ENCODE results near the gene NDRG4.
A peak's percentile ranks its signal among the peaks of the same experiment; 100 is the strongest.
"Not testable (repeated sequence)": the region's sequence is repeated elsewhere in the genome, so short reads cannot be mapped to it uniquely, and the experiment has no call there.

NDRG4 gene

DNA sequence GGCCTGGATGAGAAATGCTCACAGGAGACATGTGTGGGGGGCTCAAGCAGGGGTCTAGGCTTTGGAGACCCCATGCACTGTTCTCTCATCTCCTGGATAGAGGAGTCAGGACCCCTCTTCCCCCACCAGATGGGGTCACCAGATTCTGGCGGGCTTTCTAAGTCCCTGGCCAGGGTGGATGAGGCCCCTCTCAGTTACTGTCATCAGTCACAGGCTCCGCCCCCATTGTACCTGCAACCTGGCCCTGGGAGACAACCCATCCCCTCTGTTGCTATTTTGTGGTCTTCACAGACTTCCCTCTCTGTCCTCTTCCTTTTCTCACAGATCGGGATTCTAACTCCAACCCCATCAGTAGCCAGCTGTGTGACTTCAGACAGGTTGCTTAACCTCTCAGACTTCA is 33.5 kb upstream of the NDRG4 start:
- no peak for DNase-seq

DNA sequence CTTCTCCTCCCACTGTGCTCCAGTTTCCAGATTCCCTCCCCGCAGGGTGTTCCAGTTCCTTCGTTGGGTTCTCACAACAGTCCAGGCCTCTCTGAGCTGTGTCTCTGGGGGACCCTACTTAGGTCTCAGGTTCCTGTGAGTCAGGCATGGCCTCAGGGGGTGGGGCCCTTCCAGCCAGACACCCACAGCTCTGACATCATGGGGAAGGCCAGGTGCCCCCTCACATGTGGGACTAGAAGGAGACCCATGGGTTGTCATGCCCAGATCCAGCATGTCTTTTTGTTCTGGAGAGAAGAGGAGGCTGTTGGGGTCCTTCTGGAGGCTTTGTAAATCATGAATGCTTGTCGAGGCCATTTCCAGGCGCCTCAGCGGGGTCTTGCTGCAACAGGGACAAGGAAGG is 32.0 kb upstream of the NDRG4 start:
- DNase-seq, result no peak

DNA sequence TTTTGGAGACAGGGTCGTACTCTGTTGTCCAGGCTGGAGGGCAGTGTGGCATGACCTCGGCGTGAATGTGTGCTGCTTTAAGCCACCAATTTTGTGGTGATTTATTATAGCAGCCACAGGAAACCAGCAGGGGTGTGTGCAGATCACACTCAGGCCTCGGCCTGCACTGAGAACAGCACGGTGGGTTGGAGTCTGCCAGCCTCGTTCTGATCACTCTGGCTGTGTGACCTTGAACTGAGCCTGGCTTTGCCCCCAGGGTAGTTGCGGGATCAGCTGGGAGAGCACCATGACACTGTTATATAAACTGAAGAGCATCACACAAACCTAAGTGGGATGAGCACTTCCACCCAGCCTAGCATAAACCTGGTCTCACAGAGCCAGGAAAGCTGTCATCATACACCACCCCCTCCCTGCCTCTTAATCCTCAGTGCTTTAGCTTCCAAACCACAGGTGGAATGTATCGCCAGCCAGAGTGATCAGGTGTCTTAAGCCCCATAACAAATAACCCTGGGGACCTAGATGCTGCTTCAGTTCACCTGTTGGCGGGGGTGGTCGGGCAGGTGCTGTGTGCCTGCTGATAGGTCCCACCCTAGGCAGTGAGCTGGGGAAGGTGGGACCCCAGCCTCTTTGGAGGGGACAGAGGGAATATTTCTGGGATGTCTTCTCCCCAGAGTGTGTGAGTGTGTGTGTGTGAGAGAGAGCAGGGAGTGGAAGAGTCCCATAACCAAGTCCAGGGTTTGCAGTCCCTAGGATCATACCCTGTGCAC is 28.6 kb upstream of the NDRG4 start:
- no peak for DNase-seq

DNA sequence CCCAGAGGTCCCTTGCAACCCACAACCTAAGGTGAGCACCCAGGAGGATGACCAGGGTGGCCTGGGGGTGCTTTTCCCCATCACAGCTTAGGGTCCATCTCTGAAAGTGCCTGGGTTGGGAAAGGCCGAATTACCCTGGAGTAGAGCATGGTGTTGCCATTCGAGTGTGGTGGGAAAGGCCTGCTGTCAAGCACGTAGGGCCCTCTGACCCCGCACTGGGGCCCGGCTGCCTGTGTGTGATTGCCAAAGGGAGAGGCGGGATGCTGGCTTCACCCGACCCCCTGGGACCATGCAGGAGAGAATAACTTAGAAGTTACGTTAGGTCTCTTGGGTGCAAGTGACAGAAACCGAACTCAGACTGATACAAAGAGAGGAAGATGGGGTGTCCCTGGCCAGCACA is 27.7 kb upstream of the NDRG4 start:
- DNase-seq, result no peak

DNA sequence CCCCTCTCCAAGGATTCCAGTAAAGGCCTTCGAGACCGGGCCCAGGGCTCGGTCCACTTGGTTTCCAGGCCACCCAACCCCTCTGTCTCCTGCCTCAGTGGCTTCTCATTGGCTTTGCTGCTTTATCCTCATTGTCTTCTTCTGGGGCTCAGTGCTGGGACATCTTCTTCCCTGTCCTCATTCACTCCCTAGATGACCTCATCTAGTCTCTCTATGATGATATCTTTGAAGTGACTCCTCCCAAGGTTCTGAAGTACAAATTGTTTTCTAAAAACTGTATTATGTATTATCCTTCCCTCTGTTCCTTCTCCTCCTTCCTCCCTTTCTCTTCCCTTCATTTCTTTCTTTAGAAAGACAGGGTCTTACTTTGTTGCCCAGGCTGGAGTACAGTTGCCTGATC is 27.1 kb upstream of the NDRG4 start:
- no peak for DNase-seq

DNA sequence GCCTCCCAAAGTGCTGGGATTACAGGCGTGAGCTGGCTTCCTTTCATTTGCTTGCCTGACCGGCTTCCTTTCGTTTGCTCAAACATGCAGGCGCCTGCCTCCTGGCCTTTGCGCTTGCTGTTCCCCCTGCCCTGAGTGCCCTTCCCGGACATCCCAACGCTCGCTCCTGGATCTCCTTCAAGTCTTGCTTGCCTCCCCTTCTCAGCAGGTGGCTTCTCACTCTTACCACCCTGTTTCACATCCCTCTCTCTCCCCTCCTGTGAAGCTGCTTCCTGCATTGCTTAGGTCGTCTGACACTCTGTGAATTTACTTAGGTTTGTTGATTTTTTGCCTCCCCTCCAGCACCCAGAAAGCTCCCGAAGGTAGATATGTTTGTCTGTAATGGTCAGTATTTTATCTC is 25.6 kb upstream of the NDRG4 start:
- DNase-seq, result no peak

DNA sequence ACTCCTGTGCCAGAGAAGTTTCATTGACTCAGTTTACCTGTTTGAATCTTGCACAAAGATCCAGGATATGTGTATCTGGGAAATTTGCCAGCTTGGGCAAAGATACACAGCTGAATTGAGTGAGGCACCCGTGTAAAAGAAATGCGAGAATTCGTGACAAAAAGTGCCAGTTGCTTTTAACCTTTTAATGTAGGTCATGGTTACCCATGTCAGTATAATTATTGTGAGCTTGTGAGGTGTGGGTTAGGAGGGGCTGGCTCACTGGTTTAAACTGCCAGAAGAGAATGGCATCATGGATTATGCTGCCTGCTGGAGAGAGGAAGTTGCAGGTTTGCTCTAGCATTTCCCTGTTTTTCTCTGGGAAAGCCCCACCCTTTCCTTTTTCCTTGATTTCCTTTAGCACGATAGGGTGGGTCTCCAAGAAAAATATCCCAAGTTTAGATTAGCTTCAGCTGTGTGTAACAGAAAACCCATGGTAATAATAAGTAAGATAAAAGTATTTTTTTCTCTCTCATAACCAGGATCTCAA is 24.8 kb upstream of the NDRG4 start:
- DNase-seq, result no peak

DNA sequence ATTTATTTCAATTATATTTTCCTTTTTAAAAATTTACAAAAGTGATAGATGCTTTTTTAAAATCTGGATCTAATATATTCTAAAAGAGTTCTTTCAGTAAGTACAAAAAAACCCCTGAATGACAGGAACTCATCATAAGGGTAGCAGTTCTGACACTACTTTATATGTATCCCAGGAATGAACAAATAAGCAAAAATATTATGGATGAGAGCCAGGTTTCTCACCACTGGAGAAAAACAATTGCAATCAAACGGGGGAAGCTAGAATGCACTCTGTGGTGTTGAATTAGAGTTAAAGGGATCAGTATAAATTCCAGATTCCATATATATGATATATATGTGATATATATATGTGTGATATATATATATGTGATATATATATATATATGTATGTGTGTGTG is 23.2 kb upstream of the NDRG4 start:
- no peak for DNase-seq

DNA sequence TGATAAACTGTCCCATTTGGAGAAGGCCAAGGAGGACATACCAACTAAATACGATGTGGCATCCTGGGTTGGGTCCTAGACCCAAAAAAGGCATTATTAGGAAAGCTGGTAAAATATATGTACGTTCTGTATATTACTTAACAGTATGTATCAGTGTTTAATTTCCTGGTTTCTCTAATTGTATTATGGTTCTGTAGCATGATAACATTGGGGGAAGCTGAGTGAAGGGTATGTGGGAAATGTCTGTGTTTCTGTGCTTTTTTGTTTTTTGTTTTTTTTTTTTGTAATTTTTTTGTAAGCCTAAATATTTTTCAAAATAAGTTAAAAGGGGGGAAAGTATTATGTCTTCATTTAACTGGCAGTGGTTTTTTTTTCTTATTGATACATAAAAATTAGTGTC is 21.5 kb upstream of the NDRG4 start:
- DNase-seq, result no peak

DNA sequence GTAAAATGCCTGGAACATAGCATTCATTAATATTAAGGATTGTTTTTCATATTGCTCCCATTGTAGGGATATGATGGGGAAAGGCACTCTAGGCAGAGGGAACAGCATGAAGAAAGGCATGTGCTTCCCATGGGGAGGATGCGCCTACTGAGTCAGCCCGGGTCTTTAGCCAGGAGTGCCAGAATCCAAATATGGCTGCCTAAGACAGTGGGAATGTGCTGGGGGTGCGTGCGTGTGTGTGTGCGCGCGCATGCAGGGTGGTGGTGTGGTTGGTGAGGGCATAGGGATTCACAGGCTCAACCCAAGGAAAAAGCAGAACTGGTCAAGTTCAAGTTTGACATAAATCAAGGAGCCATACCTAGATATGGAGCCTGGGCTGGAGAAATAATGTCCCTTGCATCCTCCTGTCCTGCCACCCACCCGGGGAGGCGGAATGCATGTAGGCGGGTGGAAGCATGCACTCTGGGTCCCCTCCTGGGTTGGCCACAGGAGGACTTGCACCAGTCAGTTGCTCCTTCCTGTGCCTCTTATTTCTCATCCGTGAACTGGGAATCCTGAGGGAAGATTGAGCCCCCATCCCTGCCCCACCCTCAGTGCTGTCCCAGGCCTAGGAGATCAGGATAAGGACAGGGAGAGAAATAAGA is 18.6 kb upstream of the NDRG4 start:
- no peak for DNase-seq

DNA sequence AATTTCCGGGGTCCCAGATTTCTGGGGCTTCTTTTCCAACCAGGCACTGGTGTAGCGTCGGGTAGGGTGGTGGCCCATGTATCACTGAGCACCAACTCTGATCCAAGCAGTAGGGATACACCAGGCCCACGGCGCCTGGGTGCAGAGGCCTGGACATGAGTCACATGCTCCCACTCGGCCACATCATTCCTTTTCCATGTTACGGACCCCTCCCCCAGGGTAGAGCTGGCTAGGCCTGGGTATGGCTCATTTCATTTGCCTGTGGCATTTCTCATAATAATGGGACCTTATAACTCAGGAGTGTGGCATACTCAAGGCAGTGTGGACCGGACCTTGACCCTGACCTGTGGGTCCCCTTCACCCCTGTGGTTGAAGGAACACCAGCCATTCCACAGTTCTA is 18.0 kb upstream of the NDRG4 start:
- no peak for DNase-seq

DNA sequence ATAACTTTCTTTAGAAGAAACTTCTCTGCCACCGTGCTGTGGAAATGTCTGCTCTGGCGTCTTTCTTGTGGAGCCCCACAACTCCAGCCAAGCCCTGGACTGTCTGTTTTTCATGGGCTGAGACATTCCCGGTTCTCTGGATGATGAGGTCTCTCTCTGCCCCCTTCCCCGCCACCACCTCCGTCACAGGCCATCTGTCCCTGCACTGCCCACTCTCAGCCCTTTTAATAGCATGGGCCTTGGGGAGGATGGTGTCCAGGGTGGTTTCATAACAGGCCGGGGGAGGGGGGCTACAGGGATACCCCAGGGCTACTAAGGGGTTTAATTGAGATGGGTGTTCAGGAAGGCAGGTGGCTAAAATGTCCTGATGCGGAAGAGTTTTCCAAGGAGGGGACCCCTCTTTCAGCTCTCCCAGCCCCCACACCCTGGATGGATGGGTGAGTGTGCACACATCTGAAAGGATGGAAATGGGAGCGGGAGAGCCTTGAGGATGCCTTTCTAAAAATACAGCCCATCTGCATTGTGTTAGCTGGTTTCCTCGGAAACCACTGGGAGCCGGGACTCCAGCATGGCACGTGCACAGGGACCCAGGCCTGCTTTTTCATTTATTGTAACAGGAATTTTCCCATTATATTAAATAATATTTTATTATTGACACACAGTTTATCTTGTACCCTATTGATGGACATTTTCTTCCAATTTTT is 14.6 kb upstream of the NDRG4 start:
- DNase-seq, result no peak

DNA sequence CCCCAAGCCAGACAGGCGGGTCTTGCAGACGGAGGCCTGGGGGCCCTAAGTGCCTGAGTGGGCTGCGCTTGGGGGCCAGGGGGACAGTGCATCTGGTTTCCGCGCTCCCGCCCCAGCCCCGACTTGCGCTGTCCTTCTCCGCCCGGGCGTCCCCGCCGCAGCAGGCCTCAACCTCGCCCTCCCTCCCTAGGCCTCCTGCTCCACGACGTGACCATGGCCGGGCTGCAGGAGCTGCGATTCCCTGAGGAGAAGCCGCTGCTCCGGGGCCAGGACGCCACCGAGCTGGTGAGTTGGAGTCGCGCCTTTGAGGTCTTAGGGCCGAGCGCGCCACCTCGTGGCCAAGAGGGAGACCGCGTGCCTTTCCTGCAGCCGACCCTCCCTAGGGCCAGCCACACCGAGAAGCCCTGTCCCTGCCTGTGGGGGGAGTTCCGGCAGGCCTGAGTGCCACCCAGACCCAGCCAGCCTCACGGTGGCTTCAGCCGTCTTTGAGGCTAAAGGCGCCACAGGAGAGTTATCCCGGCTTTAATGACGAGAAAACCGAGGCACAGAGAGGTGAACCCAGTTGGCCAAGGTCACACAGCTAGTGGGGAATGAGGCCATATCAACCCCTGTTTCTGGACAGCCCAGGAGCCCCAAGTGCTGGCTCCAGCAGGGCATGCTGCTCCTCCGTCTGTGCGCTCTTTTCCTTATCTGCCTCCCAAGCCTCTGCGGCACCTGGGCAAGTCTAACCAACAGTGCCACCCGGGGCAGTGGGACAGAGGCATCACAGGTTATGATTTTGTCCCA is 12.2 kb upstream of the NDRG4 start:
- DNase-seq, result peak; percentile 36

DNA sequence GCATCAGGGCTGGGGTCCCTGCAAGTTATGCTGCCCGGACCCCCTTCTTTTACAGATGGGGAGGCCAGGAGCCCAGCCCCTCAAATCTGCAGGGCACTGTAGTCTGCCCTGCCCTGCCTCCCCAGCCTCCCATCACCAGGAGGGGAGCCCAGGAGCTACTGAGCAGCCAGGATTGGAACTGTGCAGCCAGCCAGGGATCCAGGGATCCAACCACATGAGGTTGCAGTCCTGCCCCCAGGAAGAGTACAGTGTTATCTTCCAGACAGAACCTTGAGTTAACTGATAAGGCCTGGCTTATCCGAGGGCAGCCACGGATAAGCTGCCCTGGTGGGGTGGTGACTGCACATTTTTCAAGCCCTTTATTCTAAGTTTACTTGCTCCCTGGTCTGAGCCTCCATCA is 11.4 kb upstream of the NDRG4 start:
- no peak for DNase-seq

DNA sequence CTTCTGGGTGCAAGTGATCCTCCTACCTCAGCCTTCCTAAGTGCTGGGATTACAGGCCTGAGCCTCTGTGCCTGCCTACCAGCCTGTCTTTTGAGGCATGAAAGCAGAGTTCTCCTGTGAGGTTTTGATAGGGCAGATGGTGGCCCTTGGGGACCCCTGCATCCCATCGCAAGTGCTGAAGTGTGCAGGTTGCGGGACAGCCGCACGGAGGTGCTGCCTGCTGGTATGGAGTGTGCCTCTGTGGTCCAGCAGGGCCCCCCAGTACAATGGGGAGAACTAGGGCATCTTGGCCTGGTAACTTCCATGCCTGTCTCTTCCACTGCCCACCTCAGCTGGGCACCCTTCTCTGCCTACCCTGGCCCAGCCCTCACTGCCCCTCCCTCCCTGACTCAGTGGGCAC is 9.9 kb upstream of the NDRG4 start:
- DNase-seq, result no peak

DNA sequence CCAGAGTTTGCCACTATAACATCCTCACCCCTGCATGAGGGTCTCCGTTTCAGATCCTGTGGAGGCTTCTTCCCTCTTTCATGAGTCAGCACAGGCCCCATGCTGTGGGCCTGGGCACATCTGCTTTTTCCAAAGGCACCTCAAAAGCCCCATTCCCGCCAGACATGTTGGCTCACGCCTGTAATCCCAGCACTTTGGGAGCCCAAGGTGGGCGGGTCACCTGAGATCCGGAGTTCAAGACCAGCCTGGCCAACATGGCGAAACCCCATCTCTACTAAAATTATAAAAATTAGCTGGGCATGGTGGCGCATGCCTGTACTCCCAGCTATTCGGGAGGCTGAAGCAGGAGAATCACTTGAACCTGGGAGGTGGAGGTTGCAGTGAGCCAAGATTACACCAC is 9.4 kb upstream of the NDRG4 start:
- DNase-seq, result not testable (repeated sequence)

DNA sequence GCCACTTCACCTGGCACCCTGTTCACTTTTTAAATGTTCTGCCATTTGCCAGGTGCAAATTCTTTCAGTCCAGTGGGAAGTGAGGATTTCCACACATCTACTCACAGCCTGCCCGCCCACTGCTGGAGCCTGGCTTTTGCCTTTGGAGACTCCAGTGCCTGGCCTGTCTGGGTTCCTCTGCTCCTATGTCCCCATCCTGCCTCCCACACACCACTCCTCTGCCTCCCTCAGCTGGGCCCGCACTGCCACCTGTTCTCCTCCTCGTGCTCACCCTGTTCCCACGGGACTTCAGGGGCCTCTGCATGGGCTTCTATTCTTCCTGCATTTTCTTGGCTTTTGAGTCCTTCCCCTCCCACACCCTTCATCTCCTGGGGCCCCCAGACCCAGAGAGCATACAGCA is 7.9 kb upstream of the NDRG4 start:
- no peak for DNase-seq

DNA sequence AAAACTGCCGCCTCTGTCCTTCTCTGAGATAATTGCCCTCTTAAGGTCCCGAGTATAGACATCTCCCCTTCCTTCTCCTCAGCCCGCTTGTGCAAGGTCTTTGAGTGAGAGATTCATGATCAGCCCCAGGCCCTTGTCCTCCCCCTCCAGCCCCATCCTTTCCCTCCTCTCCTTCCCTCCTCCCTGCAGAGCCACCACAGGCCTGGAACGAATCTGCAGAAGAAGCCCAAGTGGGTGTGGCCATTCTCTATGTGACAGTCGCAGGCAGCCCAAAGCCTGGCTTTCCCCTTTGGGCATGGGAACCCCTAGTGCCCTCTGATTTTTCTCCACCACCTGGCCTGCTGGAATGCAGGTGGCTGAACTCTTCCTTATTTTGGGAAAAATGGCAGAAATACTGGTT is 7.2 kb upstream of the NDRG4 start:
- no peak for DNase-seq

DNA sequence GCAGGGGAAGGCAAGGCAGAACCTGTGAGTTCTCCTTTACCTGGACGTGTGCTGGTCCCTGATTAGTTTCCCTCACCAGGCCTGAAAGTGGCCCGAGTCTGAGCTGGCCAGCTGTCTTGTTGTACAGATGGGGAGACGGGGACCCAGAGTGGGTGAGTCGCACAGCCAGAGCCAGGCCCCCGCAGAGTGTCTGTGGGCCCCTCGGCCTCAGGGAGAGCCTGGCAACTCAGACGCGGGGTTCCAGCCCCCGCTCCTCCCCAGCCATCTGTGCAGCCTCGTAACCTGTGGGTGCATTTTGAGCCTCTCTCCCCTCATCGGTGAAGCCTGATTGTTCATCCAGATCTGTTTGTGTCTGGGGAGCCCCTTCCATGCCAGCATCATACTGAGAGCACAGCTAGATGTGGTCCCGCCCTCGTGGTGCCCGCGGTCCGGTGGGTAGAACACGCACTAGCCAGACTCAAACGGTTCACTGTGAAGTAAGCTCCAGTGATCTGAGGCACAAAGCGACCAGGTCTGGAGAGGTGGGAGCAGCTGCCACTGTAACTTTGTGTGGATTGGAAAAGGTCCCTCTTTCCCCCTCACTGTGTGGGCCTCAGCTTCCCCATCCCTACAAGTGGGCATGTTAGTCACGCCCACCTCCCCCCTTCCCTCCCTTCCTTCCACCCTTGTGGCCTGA is 6.0 kb upstream of the NDRG4 start:
- DNase-seq, result no peak

DNA sequence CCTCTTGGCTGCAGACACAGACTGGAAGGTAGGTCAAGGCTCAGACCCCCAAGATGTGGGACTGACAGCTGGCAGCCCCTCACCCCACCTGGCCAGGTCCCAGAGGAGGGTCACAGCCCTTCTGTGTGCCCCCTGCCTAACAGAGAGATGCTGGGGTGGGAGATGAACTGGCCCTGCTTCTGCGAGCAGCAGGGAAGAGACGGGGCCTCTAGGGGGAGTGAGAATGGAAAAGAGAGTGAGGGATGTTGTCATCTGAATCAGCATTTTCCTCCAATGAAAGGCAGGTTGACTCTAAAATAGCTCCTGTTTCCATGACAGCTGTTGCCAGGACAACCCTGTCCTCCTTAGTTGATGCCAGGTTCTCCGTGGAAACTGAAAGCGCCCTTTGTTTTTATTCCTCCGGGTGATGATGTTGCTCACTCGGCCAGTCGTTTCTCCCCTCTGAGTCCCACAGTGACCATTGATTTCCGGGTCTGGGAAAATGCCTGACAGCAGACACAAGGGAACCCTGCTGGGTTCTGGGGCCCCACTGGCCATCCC is 4.9 kb upstream of the NDRG4 start:
- DNase-seq, result peak; percentile 93

DNA sequence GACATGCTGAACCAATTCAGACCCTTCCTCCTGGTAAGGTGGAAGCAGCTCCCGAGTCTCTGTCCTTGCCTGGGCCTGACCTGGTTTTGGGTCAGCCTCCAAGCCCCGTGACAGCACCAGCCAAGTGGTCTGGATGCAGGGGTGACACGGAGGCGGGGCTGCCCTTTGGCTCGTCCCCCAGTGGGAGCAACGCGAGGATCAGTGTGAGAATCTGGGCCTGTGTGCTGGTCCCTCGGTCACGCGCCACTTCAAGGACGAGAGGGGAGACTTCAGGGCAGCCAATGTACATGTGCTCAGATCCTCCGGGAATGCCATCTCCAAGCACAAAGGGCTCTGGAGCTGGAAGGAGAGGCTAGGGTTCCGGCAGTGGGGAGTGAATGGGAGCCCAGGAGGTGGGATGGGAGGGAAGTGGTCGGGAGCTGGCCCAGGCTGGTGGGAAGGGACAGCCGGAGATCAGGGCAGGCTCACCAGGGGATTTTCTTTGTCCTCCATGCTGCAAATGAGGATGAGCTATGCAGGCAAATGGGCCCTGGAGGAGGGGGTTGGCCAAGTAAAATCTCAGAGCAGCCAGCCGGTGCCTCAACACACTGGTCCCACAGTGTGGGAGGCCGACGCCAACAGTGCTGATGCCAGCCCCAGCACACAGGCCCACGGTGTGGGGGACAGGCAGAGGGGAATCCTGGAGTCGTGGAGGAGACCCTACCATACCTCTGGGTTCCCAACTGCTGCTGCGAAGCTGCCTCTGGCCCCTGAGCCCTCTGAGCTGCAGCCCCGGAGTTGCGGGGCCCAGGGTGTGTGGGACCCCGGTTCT is 4.2 kb upstream of the NDRG4 start:
- no peak for DNase-seq

DNA sequence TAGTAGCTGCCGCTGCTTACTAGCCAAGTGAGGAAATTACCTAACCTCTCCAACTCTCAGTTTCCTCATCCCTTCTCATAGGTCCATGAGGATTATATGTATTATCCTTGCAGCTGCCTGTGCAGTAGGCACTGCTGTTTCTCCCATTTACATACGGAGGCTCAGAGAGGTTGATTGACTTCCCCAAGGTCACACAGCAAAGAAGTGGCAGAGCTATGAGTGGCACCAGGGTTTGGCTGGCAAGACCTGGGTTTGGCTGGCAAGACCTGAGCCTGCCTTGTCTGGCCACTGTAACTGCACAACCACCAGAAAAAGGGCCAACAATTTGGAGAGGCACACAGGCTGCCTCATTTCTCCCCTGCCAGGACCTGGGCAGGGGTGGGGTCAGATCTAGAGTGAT is 2.5 kb upstream of the NDRG4 start:
- no peak for DNase-seq

Measured in MV-4-11 (cell line).